AG09319 (cell line): ENCODE results near the gene UBXN10.

Experiments
- DNase-seq: peaks from one replicate; pipeline ENCODE4 v3.0.0-alpha.2; 2010; ENCODE audit warnings: low read depth; ENCODE audit errors: extremely low read depth
- TF ChIP-seq, protein P1 (sequence below): IDR thresholded peaks from 2 replicates; pipeline ENCODE4 v1.5.1; 2011; ENCODE audit warnings: low read depth, mild to moderate bottlenecking, inconsistent platforms, low read length, moderate library complexity

Gene UBXN10

DNA sequence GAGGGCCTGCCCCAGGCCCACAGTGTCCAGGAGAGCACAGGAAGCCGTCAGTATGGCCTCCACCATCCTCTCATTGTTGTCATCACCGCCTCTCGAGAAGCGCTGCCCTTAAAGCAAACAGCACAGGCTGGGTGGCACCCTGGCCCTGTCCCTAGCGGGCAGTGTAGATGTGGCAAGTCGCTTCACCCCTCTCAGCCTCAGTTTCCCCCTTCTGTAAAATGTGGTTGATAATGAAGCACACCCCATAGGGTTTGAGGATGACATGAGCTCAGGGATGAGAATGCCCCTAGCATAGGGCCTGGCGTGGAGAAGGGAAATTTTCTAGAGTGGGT lies 33.3 kb upstream of the UBXN10 start:
- TF ChIP-seq, protein P1, sequence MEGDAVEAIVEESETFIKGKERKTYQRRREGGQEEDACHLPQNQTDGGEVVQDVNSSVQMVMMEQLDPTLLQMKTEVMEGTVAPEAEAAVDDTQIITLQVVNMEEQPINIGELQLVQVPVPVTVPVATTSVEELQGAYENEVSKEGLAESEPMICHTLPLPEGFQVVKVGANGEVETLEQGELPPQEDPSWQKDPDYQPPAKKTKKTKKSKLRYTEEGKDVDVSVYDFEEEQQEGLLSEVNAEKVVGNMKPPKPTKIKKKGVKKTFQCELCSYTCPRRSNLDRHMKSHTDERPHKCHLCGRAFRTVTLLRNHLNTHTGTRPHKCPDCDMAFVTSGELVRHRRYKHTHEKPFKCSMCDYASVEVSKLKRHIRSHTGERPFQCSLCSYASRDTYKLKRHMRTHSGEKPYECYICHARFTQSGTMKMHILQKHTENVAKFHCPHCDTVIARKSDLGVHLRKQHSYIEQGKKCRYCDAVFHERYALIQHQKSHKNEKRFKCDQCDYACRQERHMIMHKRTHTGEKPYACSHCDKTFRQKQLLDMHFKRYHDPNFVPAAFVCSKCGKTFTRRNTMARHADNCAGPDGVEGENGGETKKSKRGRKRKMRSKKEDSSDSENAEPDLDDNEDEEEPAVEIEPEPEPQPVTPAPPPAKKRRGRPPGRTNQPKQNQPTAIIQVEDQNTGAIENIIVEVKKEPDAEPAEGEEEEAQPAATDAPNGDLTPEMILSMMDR = no peak
- no peak for DNase-seq

DNA sequence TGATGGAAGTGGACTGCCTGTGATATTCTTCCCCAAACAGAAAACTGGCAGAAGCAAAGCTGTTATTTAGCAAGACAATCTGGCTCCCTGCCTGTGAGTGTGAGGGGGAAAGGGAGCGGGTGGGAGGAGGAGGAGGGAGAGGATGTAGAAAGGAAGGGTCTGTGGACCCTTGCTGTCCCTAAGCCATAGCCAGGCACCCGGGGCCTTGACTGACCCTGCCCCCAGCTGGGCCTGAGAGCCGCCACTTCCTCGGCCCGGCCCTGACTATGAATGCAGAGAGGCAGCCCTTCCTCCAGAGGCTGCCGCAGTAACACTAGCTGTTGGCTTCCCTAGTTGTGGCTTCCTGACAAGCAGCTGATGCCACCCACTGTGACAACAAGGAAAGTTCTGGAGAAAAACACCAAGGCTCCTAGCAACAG lies 32.9 kb upstream of the UBXN10 start:
- TF ChIP-seq, protein P1 = no peak
- no peak for DNase-seq

DNA sequence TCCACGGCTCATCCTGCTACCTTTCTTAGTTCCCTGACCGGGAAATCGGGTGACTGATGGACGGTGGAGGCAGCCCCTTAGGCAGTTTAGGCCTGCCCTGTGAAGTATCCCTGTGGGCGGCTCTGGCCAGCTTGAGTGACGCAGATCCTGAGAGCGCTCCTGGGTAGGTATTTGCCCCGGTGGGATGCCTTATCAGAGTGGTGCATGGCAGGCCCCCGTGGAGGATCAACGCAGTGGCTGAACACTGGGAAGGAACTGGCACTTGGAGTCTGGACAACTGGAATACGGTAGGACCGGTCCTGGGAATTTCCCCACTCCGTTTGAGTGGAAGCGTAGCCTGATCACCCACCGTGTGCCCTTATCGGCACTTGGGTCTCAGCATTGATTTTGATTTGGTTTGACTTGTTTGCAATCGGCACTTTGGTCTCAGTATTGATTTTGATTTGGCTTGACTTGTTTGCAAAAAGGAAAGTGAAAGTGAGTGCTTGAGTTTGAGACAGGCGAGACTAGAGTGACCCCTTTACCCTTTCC lies 31.5 kb upstream of the UBXN10 start:
- TF ChIP-seq, protein P1 = no peak
- no peak for DNase-seq

DNA sequence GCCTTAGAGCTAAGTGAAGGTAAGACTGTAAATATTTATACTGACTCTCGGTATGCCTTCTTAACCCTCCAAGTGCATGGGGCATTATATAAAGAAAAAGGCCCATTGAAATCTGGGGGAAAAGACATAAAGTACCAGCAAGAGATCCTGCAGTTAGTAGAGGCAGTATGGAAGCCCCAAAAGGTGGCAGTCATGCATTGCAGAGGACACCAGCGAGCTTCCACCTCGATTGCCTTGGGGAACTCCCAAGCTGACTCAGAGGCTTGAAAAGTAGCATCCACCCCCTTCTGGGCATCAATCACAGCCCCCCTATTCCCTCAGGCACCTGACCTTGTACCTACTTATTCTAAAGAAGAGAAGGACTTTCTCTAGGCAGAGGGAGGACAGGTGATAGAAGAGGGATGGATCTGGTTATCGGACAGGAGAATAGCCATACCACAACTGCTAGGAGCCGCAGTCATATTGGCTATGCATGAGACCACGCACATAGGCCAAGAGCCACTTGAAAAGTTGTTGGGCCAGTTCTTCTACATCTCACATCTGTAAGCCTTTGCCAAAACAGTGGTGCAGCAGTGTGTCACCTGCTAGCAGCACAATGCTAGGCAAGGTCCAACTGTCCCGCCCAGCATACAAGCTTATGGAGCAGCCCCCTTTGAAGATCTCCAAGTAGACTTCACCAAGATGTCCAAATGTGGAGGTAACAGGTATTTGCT lies 27.4 kb upstream of the UBXN10 start:
- TF ChIP-seq, protein P1 = no peak
- DNase-seq = no peak

DNA sequence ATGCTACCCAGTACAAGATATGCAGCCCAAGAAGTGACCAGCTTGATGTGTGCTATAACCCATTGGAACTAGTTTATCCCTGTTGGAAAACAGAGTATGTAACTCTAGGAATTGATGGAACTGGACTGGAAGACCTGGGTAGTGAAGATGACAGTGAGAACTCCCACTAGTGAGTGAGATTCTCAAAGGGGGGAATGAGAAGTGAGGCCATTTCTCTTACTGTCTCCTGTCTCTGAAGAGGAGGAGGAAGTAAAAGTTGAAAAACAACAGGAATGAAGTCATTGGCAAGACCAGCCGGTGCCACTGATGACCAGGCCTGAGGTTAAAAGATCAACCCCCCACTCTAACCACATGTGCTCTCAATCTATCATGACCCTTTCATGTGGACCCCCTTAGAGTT lies 25.9 kb upstream of the UBXN10 start:
- DNase-seq = no peak
- TF ChIP-seq, protein P1 = no peak

DNA sequence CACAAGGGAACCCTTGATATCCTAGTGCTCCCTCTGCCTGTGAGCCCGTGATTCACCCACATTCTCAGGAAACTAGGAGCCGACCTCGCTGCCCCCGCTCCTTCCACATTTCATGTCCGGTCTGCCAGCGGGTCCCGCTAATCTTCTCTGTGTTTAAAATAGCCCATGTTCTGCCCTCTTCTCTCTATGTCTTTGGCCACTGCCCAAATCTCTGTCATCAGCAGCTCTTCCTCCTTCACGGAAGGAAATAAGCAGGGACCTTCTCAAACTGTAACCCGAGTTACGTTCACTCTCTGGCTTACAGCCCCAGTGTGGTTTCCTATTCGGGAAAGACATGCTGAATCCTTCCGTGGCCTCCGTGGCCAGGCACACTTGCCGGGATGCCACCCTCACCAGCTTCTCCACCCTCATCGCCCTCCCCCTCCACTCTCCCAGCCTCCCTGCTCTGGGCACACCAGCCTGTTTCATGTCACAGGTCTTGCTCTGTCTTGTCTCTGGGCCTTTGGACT lies 21.1 kb upstream of the UBXN10 start:
- DNase-seq = no peak
- TF ChIP-seq, protein P1 = no peak

DNA sequence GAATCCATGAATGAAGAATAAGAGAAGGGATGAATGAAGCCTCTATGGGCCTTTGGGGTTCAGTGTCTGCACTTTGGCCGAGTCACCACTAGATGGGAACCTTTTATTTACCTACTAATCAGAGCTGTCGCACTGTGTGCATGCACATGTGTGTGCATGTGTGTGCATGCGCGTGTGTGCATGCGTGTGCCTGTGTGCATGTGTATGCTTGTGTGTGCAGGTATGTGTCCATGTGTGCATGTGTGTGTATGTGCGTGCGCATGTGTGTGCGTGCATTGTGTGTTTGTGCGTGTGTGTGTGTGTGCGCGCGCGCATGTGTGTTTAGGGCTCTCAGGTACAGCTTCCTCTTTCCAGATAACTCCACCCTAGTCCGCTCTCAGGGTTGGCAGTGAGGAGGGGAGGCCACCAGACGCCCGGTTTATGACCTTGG lies 20.4 kb upstream of the UBXN10 start:
- no peak for DNase-seq
- TF ChIP-seq, protein P1 = peak; percentile 21
